Activated CD4-positive, alpha-beta T cell treated with anti-CD3 and anti-CD28 coated beads, Interleukin-2, amount 50 U/mL, for 4 hours (primary cell): ENCODE measurements around the gene ZCCHC10.
"Not testable (repeated sequence)": the region's sequence is repeated elsewhere in the genome, so short reads cannot be mapped to it uniquely, and the experiment has no call there.

Experiments
- DNase-seq, 2 experiments: peaks; one replicate each; pipeline ENCODE4 v3.0.0-alpha.2; 2020

ZCCHC10 gene

GRCh38 chr5:133041157-133041784 is 14.9 kb upstream of the ZCCHC10 start:
- DNase-seq: no peak

DNA sequence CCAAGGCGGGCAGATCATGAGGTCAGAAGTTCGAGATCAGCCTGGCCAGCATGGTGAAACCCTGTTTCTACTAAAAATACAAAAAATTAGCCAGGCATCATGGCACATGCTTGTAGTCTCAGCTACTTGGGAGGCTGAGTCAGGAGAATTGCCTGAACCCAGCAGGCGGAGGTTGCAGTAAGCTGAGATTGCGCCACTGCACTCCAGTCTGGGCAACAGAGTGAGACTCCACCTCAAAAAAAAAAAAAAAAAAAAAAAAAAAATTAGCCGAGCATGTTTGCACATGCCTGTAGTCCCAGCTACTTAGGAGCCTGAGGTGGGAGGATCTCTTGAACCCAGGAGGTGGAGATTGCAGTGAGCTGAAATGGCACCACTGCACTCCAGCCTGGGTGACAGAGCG is 10.3 kb upstream of the ZCCHC10 start:
- DNase-seq: not testable (repeated sequence)

- no peak for DNase-seq
Measured at GRCh38 chr5:133035224-133035623, 8.9 kb upstream of the ZCCHC10 start.

GRCh38 chr5:133034064-133034463 is 7.7 kb upstream of the ZCCHC10 start:
- DNase-seq: no peak

GRCh38 chr5:133032852-133033742 is 6.7 kb upstream of the ZCCHC10 start:
- no peak for DNase-seq

GRCh38 chr5:133030343-133031005 is 4.1 kb upstream of the ZCCHC10 start:
- no peak for DNase-seq

GRCh38 chr5:133029416-133029815 is 3.1 kb upstream of the ZCCHC10 start:
- no peak for DNase-seq

DNA sequence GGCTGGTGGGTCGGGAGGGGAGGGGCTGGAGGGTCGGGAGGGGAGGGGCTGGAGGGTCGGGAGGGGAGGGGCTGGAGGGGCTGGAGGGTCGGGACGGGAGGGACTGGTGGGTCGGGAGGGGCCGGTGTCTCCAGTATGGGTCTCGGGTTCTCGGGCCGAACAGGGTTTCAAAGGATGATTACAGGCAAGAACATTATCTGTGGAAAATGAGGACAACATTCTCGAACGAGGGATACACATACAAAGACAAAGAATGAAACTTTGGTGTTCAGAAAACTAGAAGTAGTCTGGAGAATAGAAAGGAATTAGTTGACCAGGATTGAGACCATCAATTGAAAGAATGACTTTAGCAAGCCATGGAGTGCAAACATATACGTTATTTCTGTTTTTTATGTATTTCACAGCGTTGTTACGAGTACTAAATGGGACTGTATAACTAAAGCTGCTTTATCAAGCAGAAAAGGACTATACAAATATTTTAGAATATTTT is 360 bp upstream of the ZCCHC10 start:
- DNase-seq: no peak

GRCh38 chr5:133019471-133019870 is 6.9 kb downstream of the ZCCHC10 start:
- DNase-seq: not testable (repeated sequence)

DNA sequence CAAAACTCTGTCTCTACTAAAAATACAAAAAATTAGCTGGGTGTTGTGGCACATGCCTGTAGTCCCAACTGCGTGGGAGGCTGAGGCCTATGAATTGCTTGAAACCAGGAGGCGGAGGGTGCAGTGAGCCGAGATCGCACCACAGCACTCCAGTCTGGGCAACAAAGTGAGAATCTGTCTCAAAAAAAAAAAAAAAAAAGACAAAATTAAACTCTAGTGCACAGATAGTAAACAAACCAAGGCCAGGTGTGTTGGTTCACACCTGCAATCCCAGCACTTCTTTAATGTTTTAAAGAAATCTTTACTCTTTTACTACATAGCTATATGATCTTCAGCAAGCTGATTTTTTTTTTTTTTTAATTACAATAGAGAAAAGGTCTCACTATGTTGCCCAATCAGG is 8.4 kb downstream of the ZCCHC10 start:
- DNase-seq: no peak

DNA sequence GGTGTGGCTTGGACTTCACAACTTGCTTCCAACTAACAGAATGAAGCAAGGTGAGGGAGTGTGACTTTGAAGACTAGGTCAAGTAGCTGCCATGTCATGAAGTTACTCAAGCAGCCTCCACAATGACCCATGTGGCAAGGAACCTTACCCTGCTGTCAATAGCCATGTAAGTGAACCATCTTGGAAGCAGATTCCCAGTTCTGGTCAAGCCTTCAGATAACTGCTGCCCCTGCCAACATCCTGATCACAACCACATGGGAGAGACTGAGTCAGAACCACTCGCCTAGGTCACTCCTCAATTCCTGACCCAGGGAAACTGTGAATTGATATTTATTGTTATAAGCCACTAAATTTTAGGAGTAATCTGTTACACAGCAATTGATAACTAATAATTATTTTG is 10.9 kb downstream of the ZCCHC10 start:
- no peak for DNase-seq

DNA sequence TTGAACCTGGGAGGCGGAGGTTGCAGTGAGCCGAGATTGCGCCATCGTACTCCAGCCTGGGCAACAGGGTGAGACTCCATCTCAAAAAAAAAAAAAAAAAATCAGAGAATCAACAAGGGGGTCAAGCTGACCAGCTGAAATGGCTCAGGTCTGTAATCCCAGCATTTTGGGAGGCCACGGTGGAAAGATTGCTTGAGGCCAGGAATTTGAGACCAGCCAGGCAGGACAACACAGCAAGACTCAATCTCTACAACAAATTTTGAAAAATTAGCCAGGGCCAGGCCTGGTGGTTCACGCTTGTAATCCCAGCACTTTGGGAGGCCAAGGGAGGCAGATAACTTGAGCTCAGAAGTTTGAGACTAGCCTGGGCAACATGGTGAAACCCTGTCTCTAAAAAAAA is 17.9 kb downstream of the ZCCHC10 start:
- not testable (repeated sequence) for DNase-seq

GRCh38 chr5:133006653-133007052 is 19.7 kb downstream of the ZCCHC10 start:
- DNase-seq: no peak

- no peak for DNase-seq
Measured at GRCh38 chr5:132999246-132999645, 27.1 kb downstream of the ZCCHC10 start.

DNA sequence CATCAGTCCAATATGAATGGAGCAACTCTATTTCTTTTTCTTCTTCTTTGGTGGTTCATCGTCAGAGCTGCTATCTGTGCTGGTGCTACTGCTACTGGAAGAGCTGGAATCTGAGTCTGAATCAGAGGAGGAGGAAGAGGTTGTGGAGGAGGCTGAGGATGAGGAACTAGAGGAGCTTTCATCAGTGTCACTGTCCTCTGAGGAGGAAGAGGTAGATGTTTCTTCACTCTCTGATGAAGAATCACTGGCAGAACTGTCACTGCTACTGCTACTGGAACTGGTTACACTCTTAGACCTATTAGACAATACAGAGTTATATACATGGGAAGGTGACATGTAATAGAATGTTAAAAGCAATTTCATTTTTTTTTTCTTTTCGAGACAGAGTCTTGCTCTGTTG is 27.8 kb downstream of the ZCCHC10 start:
- DNase-seq: no peak

DNA sequence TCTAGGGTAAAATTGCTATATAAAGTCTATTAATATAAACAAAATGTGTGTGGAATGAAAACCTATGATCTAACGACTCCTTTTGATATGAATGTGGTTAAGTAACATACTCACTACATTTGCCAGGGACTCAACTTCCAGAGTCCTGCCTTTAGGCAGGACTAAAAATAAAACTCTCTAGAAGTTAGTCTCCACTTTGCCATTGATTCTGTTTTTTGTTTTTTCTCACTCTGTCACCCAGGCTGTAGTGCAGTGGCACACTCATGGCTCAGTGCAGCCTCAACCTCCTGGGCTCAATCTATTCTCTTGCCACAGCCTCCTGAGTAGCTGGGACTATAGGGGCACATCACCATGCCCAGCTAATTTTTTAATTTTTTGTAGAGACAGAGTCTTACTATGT is 30.0 kb downstream of the ZCCHC10 start:
- DNase-seq: no peak

DNA sequence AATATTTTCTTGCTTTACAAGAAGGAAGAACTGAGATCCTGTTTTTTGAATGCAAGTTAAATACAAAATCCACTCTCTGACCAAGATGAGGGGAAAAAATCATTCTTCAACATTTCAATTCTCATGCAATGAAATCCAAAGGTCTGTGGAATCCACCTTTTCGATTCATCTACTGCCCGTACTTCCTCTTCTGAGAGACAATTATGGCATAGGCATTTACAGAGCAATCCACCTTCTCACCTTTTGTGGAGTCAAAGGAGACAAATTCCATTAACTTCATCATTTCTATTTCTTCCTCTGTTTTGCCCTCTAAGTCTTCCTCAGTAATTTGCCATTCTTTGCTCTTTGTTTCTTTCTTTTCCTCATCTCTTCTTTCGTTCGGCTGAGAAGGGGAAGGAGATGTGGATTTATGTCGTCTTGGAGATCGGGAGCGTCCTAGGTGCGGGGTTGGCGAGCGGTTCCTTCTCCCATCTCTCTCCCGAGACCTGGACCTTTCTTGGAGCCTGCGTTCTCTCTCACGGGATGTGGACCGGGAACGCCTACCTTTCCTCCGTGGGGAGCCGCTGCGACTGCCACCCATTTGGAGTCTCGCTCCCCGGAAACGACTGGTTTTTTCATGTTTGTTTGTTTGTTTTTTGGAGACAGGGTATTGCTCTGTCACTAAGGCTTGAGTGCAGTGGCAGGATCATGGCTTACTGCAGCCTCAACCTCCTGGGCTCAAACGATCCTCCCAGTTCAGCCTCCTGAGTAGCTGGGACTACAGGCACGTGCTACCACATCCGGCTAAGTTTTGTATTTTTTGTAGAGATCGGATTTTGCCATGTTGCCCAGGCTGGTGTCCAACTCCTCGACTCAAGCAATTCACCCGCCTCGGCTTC is 38.6 kb downstream of the ZCCHC10 start:
- no peak for DNase-seq

DNA sequence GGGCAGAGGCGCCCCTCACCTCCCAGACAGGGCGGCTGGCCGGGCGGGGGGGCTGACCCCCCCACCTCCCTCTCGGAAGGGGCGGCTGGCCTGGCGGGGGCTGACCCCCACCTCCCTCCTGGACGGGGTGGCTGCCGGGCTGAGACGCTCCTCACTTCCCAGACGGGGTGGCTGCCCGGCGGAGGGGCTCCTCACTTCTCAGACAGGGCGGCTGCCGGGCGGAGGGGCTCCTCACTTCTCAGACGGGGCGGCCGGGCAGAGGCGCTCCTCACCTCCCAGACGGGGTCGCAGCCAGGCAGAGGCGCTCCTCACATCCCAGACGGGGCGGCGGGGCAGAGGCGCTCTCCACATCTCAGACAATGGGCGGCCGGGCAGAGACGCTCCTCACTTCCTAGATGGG is 43.4 kb downstream of the ZCCHC10 start:
- not testable (repeated sequence) for DNase-seq

DNA sequence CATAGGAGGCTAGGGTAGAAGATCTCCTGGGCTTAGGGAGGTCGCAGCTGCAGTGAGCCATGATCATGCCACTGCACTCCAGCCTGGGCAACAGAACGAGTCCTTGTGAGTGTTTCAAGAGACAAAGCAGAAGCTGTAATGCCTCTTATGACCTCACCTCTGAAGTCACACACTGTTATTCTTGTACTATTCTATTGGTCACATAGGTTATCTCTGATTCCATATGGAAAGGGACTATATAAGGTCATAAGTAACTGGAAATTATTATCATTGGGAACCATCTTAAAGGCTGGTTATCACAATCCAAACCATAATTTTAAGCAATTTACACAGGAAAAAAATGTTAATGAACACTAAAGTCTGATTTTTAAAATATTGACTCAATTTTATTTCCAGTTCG is 45.1 kb downstream of the ZCCHC10 start:
- DNase-seq: no peak

GRCh38 chr5:132979976-132980375 is 46.4 kb downstream of the ZCCHC10 start:
- no peak for DNase-seq

DNA sequence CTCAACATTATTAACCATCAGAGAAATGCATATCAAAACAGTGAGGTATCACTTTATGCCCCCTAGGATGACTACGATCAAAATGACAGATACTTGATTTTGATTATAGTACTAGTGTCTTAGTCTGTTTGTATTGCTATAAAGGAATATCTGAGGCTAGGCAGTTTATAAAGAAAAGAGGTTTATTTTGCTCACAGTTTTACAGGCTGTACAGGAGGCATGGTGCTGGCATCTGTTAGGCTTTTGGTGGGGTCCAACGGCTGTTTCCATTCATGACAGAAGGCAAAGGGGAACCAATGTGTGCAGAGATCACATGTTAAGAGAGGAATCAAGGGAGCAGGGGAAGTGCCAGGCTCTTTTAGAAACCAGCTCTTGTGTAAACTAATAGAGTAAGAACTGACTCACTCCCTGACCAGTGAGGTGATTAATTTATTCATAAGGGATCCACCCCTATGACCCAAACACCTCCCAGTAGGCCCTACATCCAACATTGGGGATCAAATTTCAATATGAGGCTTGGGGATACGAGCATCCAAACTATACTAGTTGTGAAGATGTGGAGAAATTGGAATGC is 46.9 kb downstream of the ZCCHC10 start:
- no peak for DNase-seq

GRCh38 chr5:132976852-132977251 is 49.5 kb downstream of the ZCCHC10 start:
- no peak for DNase-seq
